ENCODE measurements around the gene MRPS18B.
A peak's percentile ranks its signal among the peaks of the same experiment; 100 is the strongest.

Gene MRPS18B

DNA sequence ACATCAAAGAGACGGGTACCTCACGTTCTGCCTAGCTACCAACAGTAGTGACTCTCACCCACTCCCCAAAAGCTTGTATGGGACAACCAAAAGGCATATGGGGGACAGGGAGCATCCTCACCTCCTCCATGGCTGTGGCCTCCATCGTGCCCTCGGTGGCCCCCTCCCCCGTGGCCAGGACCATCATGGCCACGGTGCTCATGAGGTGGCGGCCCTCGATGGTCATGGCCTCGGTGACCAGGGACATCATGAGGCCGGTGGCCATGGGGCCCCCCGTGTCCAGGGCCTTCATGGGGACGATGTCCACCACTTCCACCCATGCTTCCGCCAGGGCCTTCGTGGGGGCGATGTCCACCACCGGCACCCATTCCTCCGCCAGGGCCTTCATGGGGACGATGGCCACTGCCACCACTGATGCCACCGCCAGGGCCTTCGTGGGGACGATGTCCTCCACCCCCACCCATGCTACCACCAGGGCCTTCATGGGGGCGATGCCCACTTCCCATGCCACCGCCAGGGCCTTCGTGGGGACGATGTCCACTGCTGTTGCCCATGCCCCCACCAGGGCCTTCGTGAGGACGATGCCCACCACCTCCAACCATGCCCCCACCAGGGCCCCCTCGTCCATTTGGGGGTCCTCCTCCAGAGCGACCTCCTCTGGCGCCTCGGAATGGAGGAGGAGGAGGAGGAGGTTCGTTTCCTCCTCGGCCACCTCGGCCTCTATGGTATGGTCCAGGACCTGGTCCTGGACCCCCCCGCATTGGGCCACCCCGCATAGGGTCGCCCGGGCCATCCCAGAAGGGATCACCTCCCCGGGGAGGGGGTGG lies 15.6 kb upstream of the MRPS18B start:
- no peak for DNase-seq (ENCODE audit: low read depth in 3 of 3, low spot score in 1 of 3)

DNA sequence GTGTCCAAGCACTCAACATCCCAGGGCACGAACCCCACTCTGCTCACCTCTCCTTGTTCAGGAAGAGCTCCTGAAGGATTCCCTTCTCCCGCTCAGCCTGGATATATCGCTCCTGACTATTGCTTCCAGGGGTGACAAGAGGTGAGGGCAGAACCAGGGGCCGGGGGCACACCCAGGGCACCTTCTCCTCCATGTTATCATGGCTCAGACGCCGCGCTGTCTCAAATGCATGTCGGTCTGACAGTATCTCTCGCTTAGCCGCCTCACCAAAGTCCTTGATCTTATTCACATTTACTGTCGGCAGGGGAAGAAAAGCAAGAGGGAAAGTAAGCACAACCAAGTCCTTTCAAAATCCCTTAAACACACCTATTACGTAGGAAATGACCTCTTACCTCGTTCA lies 13.7 kb upstream of the MRPS18B start:
- no peak for DNase-seq (ENCODE audit: low read depth in 3 of 3, low spot score in 1 of 3)

- no peak for DNase-seq (ENCODE audit: low read depth in 3 of 3, low spot score in 1 of 3)
These were observed 7.6 kb upstream of the MRPS18B start for GRCh38 chr6:30610065-30610464.

DNA sequence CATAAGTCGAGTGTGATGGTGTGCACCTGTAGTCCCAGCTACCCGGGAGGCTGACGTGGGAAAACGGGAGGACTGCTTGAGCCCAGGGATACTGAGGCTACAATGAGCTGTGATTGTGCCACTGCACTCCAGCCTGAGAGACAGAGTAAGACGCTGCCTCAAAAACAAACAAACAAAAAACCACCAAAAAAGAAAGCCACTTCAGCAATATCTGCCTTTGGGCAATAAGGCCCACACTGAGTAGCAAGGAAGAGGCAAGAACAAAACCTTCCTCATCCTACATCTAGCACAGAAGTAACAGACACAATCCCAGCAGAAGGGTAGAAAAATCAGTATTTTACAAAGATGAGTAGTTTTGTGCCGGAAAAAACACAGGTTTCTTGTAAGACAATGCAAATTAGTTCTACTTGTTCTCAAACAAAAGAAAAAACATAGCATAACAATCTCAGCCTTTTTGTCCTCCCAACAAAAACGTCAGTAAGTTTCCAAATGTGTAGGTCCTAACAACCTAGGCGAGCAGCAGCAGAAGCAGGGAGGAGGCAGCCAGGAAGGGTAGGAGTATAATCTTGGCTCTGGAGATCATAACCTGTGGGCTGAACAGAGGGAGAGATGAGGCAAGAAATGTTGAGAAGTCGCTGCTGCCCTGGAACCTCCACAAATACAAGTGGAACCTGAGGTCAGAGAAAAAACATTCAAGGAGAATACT lies 6.3 kb upstream of the MRPS18B start:
- DNase-seq (ENCODE audit: low read depth in 3 of 3, low spot score in 1 of 3), result no peak

DNA sequence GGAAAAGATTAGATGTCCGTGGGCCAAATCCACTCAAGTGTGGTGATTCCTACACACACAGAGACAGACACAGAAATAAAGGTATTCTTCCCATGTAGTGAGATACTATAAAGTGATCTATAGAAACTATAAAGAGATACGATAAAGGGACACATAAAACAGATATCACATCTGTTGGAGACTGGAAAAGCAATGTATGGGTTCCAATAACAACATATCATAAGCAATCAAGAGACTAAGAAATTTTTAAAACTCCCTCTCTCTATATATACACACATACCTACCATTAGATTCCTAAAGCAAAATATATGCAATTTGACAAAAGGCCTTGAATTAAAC lies 5.8 kb upstream of the MRPS18B start:
- no peak for DNase-seq (ENCODE audit: low read depth in 3 of 3, low spot score in 1 of 3)

GRCh38 chr6:30612213-30612612 lies 5.4 kb upstream of the MRPS18B start:
- DNase-seq (ENCODE audit: low read depth in 3 of 3, low spot score in 1 of 3), result no peak

DNA sequence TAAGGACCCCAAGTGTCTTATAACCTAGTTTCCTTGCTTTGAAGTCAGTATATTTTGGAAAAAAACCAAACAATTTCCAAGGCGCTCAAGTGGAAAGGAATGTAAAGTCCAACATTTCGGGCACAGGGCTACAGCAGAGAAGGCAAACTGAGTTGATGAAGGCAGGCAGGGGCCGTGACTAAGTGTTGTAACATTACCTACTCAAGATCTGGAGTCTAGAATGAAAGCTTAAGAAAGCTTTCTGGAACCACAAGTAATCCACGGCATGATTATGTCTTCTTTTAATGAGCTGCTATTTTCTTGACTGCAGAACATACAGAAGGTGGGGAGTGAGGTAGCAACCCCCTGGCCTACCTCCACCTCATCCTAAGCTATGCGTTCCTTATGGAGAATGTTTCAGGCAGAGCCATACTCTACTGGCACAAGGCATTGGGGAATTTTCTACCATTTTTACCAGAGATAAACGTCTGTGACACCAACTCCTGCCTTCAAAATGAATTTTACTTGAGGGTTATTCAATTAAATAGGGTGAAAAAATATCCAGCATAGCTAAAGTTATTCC lies 4.9 kb upstream of the MRPS18B start:
- DNase-seq (ENCODE audit: low read depth in 3 of 3, low spot score in 1 of 3), result no peak

- no peak for DNase-seq (ENCODE audit: low read depth in 3 of 3, low spot score in 1 of 3)
These were observed 4.2 kb upstream of the MRPS18B start for GRCh38 chr6:30613251-30614043.

DNA sequence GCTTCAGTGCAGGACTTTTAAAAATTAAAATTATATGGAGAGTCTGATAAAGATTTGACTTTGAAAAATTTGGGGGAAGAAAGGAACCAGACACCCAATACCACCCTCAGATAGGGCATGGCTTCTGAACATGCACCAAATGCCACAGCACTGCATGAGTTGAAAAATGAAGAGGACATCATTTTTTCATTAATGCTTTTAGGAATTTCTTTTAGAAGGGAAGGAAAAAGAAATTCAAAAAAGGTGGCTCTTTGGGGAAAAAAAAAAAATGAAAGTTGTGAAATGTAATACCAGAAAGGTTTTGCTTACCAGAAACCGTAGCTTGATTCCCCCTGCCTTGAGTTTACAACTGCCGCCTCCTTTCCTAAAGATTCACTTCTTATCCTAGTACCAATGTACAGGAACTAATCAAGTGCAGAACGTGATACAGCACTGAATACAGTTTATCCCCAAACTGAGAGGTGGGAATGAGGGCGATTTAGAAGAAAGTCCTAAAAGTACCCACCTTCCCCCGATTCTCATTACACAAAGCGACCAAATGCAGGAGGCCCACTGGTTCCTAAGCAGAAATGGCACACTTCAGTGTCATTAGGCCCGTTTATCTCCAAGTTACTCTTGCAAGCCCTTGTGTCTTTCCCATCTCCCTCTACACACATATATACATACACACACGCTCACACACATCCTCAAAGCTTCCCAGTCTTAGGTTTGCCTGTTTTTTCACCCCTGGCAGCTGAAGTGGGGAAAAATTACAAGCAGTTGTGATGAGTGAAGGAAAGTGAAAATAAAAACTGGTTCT lies 3.4 kb upstream of the MRPS18B start:
- DNase-seq (ENCODE audit: low read depth in 3 of 3, low spot score in 1 of 3), result no peak

GRCh38 chr6:30614843-30615218 lies 2.8 kb upstream of the MRPS18B start:
- DNase-seq (ENCODE audit: low read depth in 3 of 3, low spot score in 1 of 3), result peak; percentile 47 to 79 (median 70)

GRCh38 chr6:30615219-30615957 lies 2.3 kb upstream of the MRPS18B start:
- DNase-seq (ENCODE audit: low read depth in 3 of 3, low spot score in 1 of 3), result peak in 1 of 3 donors; percentile 22

DNA sequence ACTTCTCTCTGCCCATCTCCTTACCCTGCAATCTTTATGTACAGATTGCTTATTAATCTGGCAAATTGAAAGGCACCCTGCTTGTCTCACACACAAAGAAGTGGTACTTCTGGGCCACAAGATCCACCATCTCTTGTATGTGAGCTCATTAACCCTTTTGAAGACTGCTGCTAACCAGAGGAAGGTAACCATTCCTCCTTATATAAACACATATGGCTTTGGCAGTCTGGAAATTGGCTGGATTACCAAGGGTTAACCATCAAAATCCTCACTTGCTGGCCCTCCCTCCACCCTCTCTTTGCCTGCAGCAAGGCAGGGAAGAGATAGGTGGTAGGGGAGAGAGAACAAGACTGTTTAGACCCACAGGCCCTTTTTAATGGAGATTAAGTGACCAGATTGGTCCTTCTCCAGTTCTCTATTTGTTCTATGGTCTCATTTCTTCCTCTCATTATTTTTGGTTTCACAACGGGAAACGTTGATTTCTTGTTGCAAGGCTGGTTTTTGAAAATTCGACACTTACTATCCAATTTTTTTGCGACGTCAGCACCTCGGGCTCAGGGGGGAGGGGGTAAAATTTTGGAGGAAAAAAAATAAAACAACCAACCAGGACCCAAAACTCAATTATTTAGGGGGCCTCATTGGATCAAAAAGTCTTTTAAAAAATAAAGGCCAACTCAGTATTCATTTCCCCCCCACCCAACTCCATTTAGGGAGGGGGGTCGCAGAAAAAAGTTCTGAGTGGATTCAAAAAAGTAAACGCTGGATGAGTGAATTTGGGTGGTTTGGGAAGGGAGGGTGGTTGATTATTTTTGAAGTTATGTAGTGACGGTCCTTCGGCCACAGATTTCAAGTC lies 1.5 kb upstream of the MRPS18B start:
- DNase-seq (ENCODE audit: low read depth in 3 of 3, low spot score in 1 of 3), result no peak

- DNase-seq (ENCODE audit: low read depth in 3 of 3, low spot score in 1 of 3), result peak; percentile 93 to 98 (median 97)
These were observed 652 bp upstream of the MRPS18B start, which contains the start of gene PPP1R10 for GRCh38 chr6:30616811-30617564. PPP1R10 (minus strand) TSS chr6:30617243; CDS start chr6:30609944, 7,299 bp downstream.

- DNase-seq (ENCODE audit: low read depth in 3 of 3, low spot score in 1 of 3), result no peak
These were observed 694 bp downstream of the MRPS18B start for GRCh38 chr6:30618270-30618797.

DNA sequence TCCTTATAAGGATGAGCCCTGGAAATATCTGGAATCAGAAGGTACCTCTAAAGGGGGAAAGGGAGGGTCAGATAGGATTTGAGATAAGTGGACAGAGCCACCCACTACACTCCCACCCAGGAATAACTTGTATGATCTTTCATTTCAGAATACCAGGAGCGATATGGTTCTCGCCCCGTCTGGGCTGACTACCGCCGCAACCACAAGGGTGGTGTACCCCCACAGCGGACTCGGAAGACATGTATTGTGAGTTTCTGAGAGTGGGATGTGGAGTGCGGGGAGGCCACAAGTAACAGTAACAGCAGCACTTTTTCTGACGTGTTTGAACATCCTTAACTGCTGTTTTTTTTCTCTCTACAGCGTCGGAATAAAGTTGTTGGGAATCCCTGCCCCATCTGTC lies 1.9 kb downstream of the MRPS18B start:
- DNase-seq (ENCODE audit: low read depth in 3 of 3, low spot score in 1 of 3), result no peak

- no peak for DNase-seq (ENCODE audit: low read depth in 3 of 3, low spot score in 1 of 3)
These were observed 7.9 kb downstream of the MRPS18B start for GRCh38 chr6:30625511-30625910.

DNA sequence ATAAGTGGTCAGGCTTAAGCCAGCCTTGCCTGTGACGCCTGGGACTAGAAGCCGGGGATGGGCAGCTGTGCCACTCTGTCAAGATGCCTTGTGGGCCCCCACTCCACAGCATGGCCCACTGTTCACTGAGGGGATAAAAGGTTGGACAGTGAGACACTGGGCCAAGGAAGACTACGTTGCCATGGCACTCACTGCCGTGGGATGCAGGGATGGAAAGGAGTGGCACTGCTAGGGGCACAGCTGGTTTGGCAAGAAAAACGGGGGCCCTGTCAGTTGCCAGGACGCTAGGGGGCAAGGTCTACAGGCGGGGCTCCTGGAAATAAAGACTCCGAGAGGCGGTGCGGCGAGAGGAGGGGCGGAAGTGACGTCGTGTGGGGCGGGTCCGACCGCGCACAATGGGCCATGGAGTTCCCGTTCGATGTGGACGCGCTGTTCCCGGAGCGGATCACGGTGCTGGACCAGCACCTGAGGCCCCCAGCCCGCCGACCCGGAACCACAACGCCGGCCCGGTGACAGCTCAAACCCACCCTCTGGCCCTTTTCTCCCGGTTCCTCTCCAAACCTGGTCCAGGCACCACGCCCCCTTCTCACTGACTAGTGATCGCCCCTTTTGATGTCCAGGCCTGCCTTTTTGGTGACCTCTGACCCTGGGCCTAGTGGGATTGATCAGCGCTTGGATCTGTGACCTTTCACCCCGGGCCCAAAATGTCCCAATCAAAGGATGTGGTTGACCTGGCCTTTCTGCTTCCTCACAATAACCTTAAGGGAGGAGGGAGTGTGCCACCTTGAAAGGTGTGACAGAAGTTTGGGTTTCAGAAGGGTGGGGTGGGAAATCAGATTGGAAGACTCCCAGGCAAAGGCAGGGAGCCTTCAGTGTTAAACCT lies 9.1 kb downstream of the MRPS18B start, which contains the start of gene ATAT1:
ATAT1 (plus strand) TSS at position 391 of the 883 bp plus-strand sequence.
- peak; percentile 64 to 83 (median 72) for DNase-seq (ENCODE audit: low read depth in 3 of 3, low spot score in 1 of 3)

All from stimulated activated CD4-positive, alpha-beta T cell treated with anti-CD3 and anti-CD28 coated beads, TNF-alpha, amount 100 ng/mL, for 1 hour (primary cell).